ENCODE results near the gene GLS.

GLS gene

GRCh38 chr2:191014653-191015020 is 134.0 kb downstream of the GLS start:
- TF ChIP-seq YY1 (IDR thresholded peaks at IDR 0.05; ENCODE audit: low read depth) = no peak
- no peak for TF ChIP-seq CREB1 (IDR thresholded peaks at IDR 0.05; ENCODE audit: low read depth)
- TF ChIP-seq RAD21 (IDR thresholded peaks at IDR 0.05; ENCODE audit: low read depth) = no peak
- TF ChIP-seq, protein P1, sequence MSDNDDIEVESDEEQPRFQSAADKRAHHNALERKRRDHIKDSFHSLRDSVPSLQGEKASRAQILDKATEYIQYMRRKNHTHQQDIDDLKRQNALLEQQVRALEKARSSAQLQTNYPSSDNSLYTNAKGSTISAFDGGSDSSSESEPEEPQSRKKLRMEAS (IDR thresholded peaks at IDR 0.05) = no peak
- TF ChIP-seq ZBTB7A (IDR thresholded peaks at IDR 0.05; ENCODE audit: low read depth) = no peak
- no peak for TF ChIP-seq FOXM1 (IDR thresholded peaks at IDR 0.05; ENCODE audit: borderline replicate concordance, low read depth)
- TF ChIP-seq EP300 (IDR thresholded peaks at IDR 0.05; ENCODE audit: borderline replicate concordance) = no peak
- no peak for TF ChIP-seq NFIC (IDR thresholded peaks at IDR 0.05)
- no peak for TF ChIP-seq USF1 (IDR thresholded peaks at IDR 0.05)
- no peak for TF ChIP-seq TEAD4 (IDR thresholded peaks at IDR 0.05)
- no peak for TF ChIP-seq EGR1 (IDR thresholded peaks at IDR 0.05)
- TF ChIP-seq CEBPB (IDR thresholded peaks at IDR 0.05) = no peak
- TF ChIP-seq TCF12 (IDR thresholded peaks at IDR 0.05; ENCODE audit: low read depth) = no peak
- TF ChIP-seq TAF1 (IDR thresholded peaks at IDR 0.05; ENCODE audit: low read depth) = no peak
- TF ChIP-seq, protein P2, sequence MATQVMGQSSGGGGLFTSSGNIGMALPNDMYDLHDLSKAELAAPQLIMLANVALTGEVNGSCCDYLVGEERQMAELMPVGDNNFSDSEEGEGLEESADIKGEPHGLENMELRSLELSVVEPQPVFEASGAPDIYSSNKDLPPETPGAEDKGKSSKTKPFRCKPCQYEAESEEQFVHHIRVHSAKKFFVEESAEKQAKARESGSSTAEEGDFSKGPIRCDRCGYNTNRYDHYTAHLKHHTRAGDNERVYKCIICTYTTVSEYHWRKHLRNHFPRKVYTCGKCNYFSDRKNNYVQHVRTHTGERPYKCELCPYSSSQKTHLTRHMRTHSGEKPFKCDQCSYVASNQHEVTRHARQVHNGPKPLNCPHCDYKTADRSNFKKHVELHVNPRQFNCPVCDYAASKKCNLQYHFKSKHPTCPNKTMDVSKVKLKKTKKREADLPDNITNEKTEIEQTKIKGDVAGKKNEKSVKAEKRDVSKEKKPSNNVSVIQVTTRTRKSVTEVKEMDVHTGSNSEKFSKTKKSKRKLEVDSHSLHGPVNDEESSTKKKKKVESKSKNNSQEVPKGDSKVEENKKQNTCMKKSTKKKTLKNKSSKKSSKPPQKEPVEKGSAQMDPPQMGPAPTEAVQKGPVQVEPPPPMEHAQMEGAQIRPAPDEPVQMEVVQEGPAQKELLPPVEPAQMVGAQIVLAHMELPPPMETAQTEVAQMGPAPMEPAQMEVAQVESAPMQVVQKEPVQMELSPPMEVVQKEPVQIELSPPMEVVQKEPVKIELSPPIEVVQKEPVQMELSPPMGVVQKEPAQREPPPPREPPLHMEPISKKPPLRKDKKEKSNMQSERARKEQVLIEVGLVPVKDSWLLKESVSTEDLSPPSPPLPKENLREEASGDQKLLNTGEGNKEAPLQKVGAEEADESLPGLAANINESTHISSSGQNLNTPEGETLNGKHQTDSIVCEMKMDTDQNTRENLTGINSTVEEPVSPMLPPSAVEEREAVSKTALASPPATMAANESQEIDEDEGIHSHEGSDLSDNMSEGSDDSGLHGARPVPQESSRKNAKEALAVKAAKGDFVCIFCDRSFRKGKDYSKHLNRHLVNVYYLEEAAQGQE (IDR thresholded peaks at IDR 0.05; ENCODE audit: low read depth) = no peak

Measured in Ishikawa (cell line).